Transverse colon (tissue), 4 donors: Measurements from ENCODE around the gene OOEP. TPM values are rescaled to one million over a fixed set of nuclear protein-coding genes. Genes with fewer than 3 reads are reported as not detected.

Source experiments
- DNase-seq: peaks from one replicate; pipeline ENCODE4 v3.0.0-alpha.2; 2019
- H3K27ac ChIP-seq, 4 donors: fragments of 200-600 bp; sonication (generic); 2 replicates each; pipeline ENCODE4 v1.5.1; 2016 to 2018; ENCODE audit warnings: inconsistent platforms in 4 of 4
- H3K27me3 ChIP-seq: fragments of 200-600 bp; sonication (generic); 2 replicates; pipeline ENCODE4 v1.5.1; 2017; ENCODE audit warnings: inconsistent platforms
- H3K36me3 ChIP-seq, 4 donors: fragments of 200-600 bp; sonication (generic); 2 replicates each; pipeline ENCODE4 v1.5.1; 2017 to 2019; ENCODE audit warnings: inconsistent platforms in 4 of 4
- H3K4me1 ChIP-seq, 4 donors: fragments of 200-600 bp; sonication (generic); 2 replicates each; pipeline ENCODE4 v1.5.1; 2017 to 2020; ENCODE audit warnings: inconsistent platforms in 4 of 4
- H3K4me3 ChIP-seq, 4 donors: fragments of 200-600 bp; sonication (generic); 1 replicate in 1 of 4; 2 replicates in 3 of 4; pipeline versions ENCODE4 v1.5.1 to v1.6.1; 2017 to 2019; ENCODE audit warnings: inconsistent platforms in 4 of 4
- H3K9me3 ChIP-seq, 2 donors: fragments of 200-600 bp; sonication (generic); 2 replicates each; pipeline ENCODE4 v1.5.1; 2017 to 2019; ENCODE audit warnings: inconsistent platforms in 2 of 2
- EP300 ChIP-seq: sonication (generic); formaldehyde crosslinking; IDR thresholded peaks from one replicate; pipeline ENCODE4 v1.6.1; 2017; ENCODE audit warnings: antibody characterized with exemption, low read depth
- POLR2A ChIP-seq: fragments of 450-650 bp; IDR thresholded peaks from one replicate; pipeline ENCODE4 v1.6.1; 2016; ENCODE audit warnings: antibody characterized with exemption, mild to moderate bottlenecking, moderate library complexity
- POLR2AphosphoS5 ChIP-seq, 3 donors: sonication (generic); formaldehyde crosslinking; IDR thresholded peaks; one replicate each; pipeline ENCODE4 v1.6.1; 2016; ENCODE audit warnings: antibody characterized with exemption in 3 of 3
- WGBS, 2 donors: methylation state at CpG; one replicate each; pipeline ENCODE4 v1.1.5; 2018; ENCODE audit warnings: low coverage in 1 of 2; 5-methylcytosine and 5-hydroxymethylcytosine counted together
- in situ Hi-C, 4 donors: fragments of 200-750 bp; cut with MboI; loops; one replicate each; pipeline versions ENCODE4 v1.15.0 to v1.15.1; 2017; ENCODE audit warnings: low sequenced_read_pairs in 3 of 4, low pct_ligation_motif_present in 1 of 4, low pct_unique_long_range_greater_than_20kb in 1 of 4
- intact Hi-C: fragments of 100-400 bp; cut with DNase I; formaldehyde crosslinking; loops from one replicate; pipeline ENCODE4 v1.15.1; 2023; ENCODE audit warnings: low total_unique reads
- total RNA-seq, 4 donors: library from RNA; depleted of rRNA; stranded (reverse); fragments of >200 nt; gene quantifications; one replicate each; pipeline ENCODE4 v1.1.0, GENCODE V29; 2016
- TF ChIP-seq, protein P1 (sequence below), 5 experiments: fragments of 200-600 bp in 3 of 5; fragments of 450-650 bp in 2 of 5; sonication (generic) in 3 of 5; IDR thresholded peaks; 1 replicate in 2 of 5; 2 replicates in 3 of 5; pipeline ENCODE4 v1.5.1; 2016 to 2017; ENCODE audit warnings: antibody characterized with exemption in 5 of 5, inconsistent platforms in 3 of 5, mild to moderate bottlenecking in 2 of 5, moderate library complexity in 1 of 5

Gene OOEP
- total RNA-seq, 4 donors from 2014 or later, result not detected

- no peaks in the 10 kb centered on the region for H3K4me1 ChIP-seq
- H3K4me3 ChIP-seq, result no peak overlapping the region
- in situ Hi-C loops (loop anchor here in 1 of 4 donors (25.0 kb wide), 1 partner anchor 931 kb away; no protein-coding TSS in a partner anchor), intact Hi-C loops (no loop called here)
- no peaks in the 10 kb centered on the region for H3K36me3 ChIP-seq
- H3K27me3 ChIP-seq, result peaks cover 12% of the 10 kb centered on the region
- no peak for DNase-seq
- no peaks in the 10 kb centered on the region for H3K9me3 ChIP-seq
- H3K27ac ChIP-seq, result no peak overlapping the region
- TF ChIP-seq POLR2AphosphoS5 (IDR thresholded peaks at IDR 0.05) (no peak), POLR2A (no peak), EP300 (no peak)
- TF ChIP-seq, protein P1, sequence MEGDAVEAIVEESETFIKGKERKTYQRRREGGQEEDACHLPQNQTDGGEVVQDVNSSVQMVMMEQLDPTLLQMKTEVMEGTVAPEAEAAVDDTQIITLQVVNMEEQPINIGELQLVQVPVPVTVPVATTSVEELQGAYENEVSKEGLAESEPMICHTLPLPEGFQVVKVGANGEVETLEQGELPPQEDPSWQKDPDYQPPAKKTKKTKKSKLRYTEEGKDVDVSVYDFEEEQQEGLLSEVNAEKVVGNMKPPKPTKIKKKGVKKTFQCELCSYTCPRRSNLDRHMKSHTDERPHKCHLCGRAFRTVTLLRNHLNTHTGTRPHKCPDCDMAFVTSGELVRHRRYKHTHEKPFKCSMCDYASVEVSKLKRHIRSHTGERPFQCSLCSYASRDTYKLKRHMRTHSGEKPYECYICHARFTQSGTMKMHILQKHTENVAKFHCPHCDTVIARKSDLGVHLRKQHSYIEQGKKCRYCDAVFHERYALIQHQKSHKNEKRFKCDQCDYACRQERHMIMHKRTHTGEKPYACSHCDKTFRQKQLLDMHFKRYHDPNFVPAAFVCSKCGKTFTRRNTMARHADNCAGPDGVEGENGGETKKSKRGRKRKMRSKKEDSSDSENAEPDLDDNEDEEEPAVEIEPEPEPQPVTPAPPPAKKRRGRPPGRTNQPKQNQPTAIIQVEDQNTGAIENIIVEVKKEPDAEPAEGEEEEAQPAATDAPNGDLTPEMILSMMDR (IDR thresholded peaks at IDR 0.05), result no peak
Measured at GRCh38 chr6:73343164-73343563, 26.5 kb downstream of the OOEP start.

DNA sequence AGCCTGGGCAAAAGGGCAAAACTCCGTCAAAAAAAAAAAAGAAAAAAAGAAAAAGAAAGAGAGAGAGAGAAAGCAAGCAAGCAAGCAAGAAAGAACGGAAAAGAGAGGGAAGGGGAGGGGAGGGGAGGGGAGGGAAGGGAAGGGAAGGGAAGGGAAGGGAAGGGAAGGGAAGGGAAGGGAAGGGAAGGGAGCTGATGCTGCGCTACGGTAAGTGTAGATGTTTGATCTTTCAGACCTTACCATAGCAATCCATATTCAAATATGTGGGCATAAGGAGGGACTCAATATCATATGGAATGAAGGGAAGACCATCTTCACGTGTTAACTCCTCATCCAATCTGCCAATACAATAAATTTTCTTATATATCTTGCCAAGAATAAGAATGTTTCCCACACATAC, 27.5 kb downstream of the OOEP start:
- DNase-seq, result no peak
- Histone ChIP-seq H3K4me3 (no peak overlapping the region), H3K27me3 (peaks cover 6% of the 10 kb centered on the region), H3K9me3 (no peaks in the 10 kb centered on the region), H3K27ac (no peak overlapping the region), H3K4me1 (no peaks in the 10 kb centered on the region), H3K36me3 (no peaks in the 10 kb centered on the region)
- TF ChIP-seq, protein P1 (IDR thresholded peaks at IDR 0.05), result no peak
- TF ChIP-seq POLR2AphosphoS5 (IDR thresholded peaks at IDR 0.05), result no peak
- TF ChIP-seq EP300, result no peak
- no peak for TF ChIP-seq POLR2A
- in situ Hi-C loops, result loop anchor here in 1 of 4 donors (25.0 kb wide), 1 partner anchor 930 kb away; no protein-coding TSS in a partner anchor
- 79 to 80% methylated on average over 5 of the region's 5 CpGs for WGBS, 2 donors
- intact Hi-C loops, result no loop called here

DNA sequence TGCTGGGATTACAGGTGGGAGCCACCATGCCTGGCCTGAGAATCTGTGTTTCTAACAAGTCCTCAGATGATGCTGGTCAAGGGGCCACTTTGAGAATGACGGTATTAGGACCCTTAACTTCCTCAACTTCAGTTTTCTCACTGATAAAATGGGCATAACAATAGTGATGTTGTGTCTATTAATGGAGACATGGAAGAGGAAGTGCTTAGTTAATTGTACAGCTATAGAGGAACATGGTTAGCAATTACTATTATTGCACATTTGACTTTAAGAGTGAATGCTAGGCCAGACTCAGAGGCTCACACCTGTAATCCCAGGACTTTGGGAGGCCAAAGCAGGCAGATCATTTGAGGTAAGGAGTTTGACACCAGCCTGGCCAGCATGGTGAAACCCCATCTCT, 28.4 kb downstream of the OOEP start:
- in situ Hi-C loops, result loop anchor here in 1 of 4 donors (25.0 kb wide), 1 partner anchor 929 kb away; no protein-coding TSS in a partner anchor
- 79% methylated on average over 1 of the region's 1 CpG; no CpG with 5 or more reads in 1 of the 2 donors for WGBS, 2 donors
- no peak for TF ChIP-seq POLR2AphosphoS5 (IDR thresholded peaks at IDR 0.05)
- TF ChIP-seq, protein P1 (IDR thresholded peaks at IDR 0.05), result no peak
- no peak for TF ChIP-seq EP300
- no peak for TF ChIP-seq POLR2A
- H3K36me3 ChIP-seq, result no peaks in the 10 kb centered on the region
- no peaks in the 10 kb centered on the region for H3K27me3 ChIP-seq
- no peak overlapping the region for H3K4me3 ChIP-seq
- no peaks in the 10 kb centered on the region for H3K4me1 ChIP-seq
- H3K9me3 ChIP-seq, result no peaks in the 10 kb centered on the region
- intact Hi-C loops, result no loop called here
- DNase-seq, result no peak
- H3K27ac ChIP-seq, result no peak overlapping the region

GRCh38 chr6:73340048-73340447, 29.6 kb downstream of the OOEP start:
- intact Hi-C loops (no loop called here), in situ Hi-C loops (loop anchor here in 1 of 4 donors (25.0 kb wide), 1 partner anchor 928 kb away; no protein-coding TSS in a partner anchor)
- Histone ChIP-seq H3K36me3 (no peaks in the 10 kb centered on the region), H3K27me3 (no peaks in the 10 kb centered on the region), H3K4me1 (no peaks in the 10 kb centered on the region), H3K27ac (no peak overlapping the region), H3K4me3 (no peak overlapping the region), H3K9me3 (no peaks in the 10 kb centered on the region)
- 31 to 41% methylated on average over 2 of the region's 2 CpGs for WGBS, 2 donors
- TF ChIP-seq, protein P1 (IDR thresholded peaks at IDR 0.05), result no peak
- TF ChIP-seq POLR2AphosphoS5 (IDR thresholded peaks at IDR 0.05) (no peak), EP300 (no peak), POLR2A (no peak)
- no peak for DNase-seq
